Mammary microvascular endothelial cell (primary cell): ENCODE results near the gene CLDN24. TPM values are rescaled to one million over a fixed set of nuclear protein-coding genes. Genes with fewer than 3 reads are reported as not detected.

Experiments
- total RNA-seq: library from RNA; depleted of rRNA; stranded (reverse); fragments of >200 nt; gene quantifications from 2 replicates; pipeline ENCODE4 v1.2.3, GENCODE V29; 2015

CLDN24 gene
- total RNA-seq = not detected in 2 replicates

DNA sequence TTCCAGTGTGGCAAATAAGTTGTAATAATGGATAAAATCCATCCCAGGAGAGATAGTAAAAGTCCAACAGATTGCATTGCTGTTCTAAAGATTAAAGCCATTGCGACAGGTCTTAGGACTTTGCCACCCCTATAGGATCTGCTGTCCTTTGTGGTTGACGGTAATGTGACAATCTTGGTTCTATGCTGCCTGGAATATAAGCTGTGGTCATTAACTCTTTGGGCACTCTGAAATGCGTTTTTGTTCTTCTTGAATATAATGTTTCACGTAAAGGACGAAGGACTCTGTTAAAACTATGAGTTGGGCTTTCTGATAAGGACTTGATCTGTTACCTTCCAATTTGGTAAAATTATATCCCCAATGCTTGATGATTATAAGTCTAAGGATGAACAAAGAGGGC is at the start of gene CLDN24:
Gene CLDN24, minus strand, starts transcription at position 101 of the 400 bp plus-strand sequence. Its CDS starts 0 bp downstream, at position 101.

GRCh38 chr4:183320211-183321059 is 1.8 kb downstream of the CLDN24 start, which contains the start of gene CLDN22:
Gene CLDN22 (minus strand): TSS chr4:183320276. CDS start chr4:183320218, 58 bp downstream.

Other genes with a start within 250 kb of the CLDN24 start
- 20.2 and 23.5 TPM in 2 replicates for gene WWC2, start 223.2 kb downstream of the CLDN24 start, total RNA-seq
- gene CLDN22, start 2.1 kb downstream of the CLDN24 start, total RNA-seq = not detected in 2 replicates
- 9.6 and 11.3 TPM in 2 replicates for gene CDKN2AIP, start 122.2 kb upstream of the CLDN24 start, total RNA-seq
- gene ING2, start 182.6 kb upstream of the CLDN24 start, total RNA-seq = 2.9 and 9.1 TPM in 2 replicates